NCI-H1694 (cell line): Measurements from ENCODE around the gene UTP11.
A peak's percentile ranks its signal among the peaks of the same experiment; 100 is the strongest.

Experiments used
- DNase-seq: peaks from one replicate; lab custom pipeline; 2025; lab: John Stamatoyannopoulos, UW

UTP11 gene

GRCh38 chr1:38003261-38004250 lies 9.0 kb upstream of the UTP11 start:
- DNase-seq, result no peak

GRCh38 chr1:38004284-38005108 lies 8.0 kb upstream of the UTP11 start:
- no peak for DNase-seq

DNA sequence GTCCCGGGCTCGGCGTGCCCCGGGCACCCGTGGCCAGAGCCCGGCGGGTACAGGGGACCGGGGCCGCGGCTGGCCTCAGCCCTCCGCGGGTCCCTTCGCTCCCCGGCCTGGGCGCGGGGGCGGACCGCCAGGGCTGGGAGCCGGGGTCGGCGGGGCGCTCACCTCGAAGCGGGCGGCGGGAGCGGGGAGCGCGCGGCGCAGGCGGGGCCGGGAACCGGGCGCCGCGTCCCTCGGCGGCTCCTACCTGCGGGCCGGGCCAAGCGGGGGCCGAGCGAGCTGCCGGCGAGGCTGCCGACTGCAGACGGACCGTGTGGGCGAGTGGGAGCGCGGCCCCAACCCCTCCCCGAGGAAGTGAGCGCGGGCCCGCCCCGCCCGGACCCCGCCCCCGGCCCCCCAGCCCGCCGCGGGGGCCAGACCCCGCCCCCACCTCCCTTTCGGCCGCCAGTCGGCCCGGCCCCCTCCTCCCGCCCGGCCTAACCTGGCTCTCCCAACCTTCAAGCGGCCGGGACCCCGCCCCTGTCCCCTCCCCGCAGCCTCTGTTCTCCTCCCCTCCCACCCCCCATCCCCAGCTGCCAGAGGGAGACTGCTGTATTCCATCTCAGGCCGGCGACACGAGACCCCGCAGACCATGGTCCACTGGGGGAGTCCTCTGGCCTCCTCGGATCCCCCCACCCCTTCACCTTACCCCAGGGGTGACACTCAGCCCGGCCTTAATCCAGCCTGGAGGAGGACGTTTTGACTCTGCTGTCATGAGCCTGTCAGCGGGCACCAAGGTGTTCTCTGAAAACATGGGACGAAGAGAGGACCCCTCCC lies 7.1 kb upstream of the UTP11 start, which contains the start of gene FHL3:
FHL3 (minus strand) TSS at position 320 of the 813 bp plus-strand sequence. CDS start 6,102 bp downstream, outside the sequence.
- no peak for DNase-seq

DNA sequence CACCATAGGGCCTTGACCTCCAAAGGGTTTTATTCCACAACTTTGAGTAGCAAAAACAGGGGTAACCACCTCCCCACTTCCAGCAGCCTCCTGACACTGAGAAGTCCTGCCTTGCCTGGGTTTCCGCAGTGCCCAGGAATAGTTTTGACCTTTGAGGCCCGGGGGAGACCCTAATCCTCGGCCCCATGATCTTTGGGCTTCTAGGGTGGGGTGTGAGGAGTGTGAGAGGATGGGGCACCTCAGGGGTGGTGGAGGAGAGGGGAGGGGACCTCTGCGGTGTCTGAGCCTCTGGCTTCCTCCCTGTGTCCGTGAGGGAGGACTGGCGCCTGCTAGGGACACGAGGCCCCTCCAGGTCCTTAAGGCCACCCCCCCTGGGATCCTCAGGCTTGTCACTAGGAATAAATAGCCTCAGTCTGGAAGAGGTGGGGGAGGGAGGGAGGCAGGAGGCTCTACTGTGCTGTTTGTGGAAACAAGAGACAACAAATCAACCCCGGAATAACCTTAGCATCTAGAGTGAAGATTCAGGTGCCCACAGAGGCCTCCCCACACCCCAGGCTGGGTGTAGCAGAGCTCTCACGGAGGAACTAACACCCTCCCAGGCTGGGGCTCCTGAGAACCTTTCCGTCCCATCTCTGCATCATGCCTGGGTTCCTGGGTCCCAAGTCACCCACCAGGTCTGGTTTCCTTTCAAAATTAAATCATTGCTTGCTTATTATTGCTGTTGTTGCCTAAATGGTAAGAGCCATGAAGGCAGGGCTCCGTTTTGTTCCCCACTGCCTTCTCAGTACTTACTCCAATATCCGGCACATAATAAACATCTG lies 6.3 kb upstream of the UTP11 start:
- DNase-seq, result no peak

GRCh38 chr1:38009088-38009840 lies 3.3 kb upstream of the UTP11 start:
- no peak for DNase-seq

- DNase-seq, result no peak
Observed at GRCh38 chr1:38009841-38010180, 2.7 kb upstream of the UTP11 start.

DNA sequence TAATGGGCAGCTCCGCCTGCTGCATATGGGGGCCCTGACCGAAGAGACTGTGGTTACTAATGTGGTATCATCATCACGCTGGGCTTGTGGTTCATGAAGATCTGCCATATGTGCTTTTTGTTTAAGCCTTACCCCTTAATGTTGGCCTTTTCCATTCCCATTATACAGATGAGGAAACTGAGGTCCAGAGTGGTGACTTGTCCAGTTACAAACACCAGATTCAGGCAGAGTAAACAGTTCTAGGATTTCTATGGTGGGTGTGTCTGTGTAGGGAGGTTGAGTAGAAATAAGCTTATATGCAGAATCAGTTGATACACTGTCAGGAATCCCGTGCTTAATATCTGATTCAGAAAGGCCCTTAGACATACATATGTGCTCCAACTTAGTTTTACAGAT lies 691 bp downstream of the UTP11 start:
- DNase-seq, result no peak

- no peak for DNase-seq
Observed at GRCh38 chr1:38014171-38014570, 1.6 kb downstream of the UTP11 start.

DNA sequence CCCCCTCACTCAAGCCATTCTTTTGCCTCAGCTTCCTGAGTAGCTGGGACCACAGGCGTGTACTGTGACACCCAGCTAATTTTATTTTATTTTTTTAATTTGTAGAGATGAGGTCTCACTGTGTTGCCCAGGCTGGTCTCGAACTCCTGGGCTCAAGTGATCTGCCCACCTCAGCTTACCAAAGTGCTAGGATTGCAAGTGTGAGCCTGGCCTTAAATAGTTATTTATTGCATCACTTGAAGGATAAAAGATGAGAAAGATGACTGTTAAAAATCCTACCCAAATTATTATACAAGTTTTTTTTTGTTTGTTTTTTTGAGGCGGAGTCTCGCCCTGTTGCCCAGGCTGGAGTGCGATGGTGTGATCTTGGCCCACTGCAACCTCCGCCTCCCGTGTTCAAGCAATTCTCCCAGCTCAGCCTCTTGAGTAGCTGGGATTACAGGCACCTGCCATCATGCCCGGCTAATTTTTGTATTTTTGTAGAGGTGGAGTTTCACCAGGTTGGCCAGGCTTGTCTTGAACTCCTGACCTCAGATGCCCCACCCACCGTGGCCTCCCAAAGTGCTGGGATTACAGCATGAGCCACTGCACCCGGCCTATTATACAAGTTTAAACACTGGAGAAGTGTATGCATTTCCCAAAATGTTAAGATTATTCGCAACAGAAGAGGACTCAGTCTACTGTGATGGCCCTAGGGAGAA lies 2.3 kb downstream of the UTP11 start:
- DNase-seq, result no peak

- no peak for DNase-seq
Observed at GRCh38 chr1:38015978-38016725, 3.6 kb downstream of the UTP11 start.

- no peak for DNase-seq
Observed at GRCh38 chr1:38018864-38019343, 6.4 kb downstream of the UTP11 start.

- no peak for DNase-seq
Observed at GRCh38 chr1:38020396-38020795, 7.9 kb downstream of the UTP11 start.

DNA sequence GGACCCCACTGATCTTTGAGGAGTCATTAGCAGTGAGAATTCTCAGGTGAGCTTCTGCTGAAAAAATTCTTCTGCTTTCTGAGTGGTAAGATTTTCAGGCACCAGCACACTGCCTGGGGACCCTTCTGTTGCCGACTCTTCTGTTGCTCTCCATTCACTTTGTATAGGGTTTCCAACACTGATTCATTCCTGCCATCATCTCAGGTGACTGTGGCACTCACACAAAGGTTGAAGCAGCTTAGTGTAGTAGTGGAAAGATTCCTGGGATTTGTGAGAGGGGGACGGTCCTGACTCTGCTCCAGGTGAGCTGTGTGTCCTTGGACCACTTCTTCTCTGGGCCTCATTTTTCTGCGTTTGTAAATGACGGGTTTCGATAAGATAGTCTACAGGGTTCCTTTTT lies 9.4 kb downstream of the UTP11 start:
- DNase-seq, result no peak

- DNase-seq, result no peak
Observed at GRCh38 chr1:38022810-38023209, 10.3 kb downstream of the UTP11 start.

DNA sequence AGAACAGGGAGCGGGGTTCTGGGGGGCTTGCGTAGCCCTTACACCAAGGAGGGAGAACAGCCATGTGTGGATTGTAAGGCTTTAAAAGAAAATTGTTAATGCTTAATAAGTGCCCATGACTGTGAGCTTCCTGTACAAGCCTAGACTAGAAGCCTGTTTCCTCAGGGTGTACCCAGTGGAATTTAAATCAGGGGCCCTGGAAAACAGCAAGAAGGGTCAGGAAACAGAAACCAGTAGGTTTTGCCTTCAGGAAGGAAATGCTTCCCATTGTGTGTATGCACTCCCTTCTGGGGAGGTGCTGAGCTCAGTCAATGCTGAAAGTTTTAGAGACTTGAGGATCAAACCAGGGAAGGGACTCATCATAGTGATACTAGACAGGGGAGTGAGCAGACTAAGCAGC lies 12.7 kb downstream of the UTP11 start:
- no peak for DNase-seq

- no peak for DNase-seq
Observed at GRCh38 chr1:38025664-38026063, 13.1 kb downstream of the UTP11 start.

GRCh38 chr1:38026592-38027200 lies 14.2 kb downstream of the UTP11 start:
- peak; percentile 30 for DNase-seq
